ENCODE data around the gene FGFBP3. TPM values are rescaled to one million over a fixed set of nuclear protein-coding genes. Genes with fewer than 3 reads are reported as not detected.

The FGFBP3 gene
- total and polyA plus RNA-seq, 2 of the 13 experiments (the other 11 are each of a cell fraction or from before 2014, with no cell fraction given) = 0.50 to 2.0 TPM

- in situ Hi-C loops (cut with HindIII; ENCODE audit: extremely low pct_ligation_motif_present, low pct_unique_long_range_greater_than_20kb) (no loop called here), intact Hi-C loops (cut with micrococcal nuclease; ENCODE audit: unreplicated experiment) (no loop called here)
- Histone ChIP-seq H3K79me2 (ENCODE audit: insufficient read depth, low read length) (peaks cover 91% of the 10 kb centered on the region), H3K27me3 (ENCODE audit: control insufficient read depth in 1 of 2, insufficient read depth in 2 of 2, low read length in 2 of 2) (no peaks in the 10 kb centered on the region), H3K4me3 (replicated peaks in 1 of 3; ENCODE audit: insufficient read depth in 1 of 3, low read depth in 2 of 3, low read length in 3 of 3) (no peak overlapping the region), H3K36me3 (replicated peaks in 1 of 2; ENCODE audit: control insufficient read depth in 1 of 2, insufficient read depth in 2 of 2, low read length in 2 of 2) (peaks cover 7 to 38% of the 10 kb centered on the region in 2 experiments; a peak in 4 of 5 replicates), H3K9me3 (ENCODE audit: low read length) (no peaks in the 10 kb centered on the region), H2AFZ (ENCODE audit: low read length) (no peak overlapping the region), H3K27ac (ENCODE audit: extremely low read length, insufficient read depth, low read length) (no peak overlapping the region), H3K9ac (ENCODE audit: insufficient read depth, low read depth, low read length) (no peak overlapping the region), H4K20me1 (ENCODE audit: insufficient read depth, low read length) (peaks cover 9% of the 10 kb centered on the region), H3K4me1 (ENCODE audit: insufficient read depth, low read length) (peaks cover 46% of the 10 kb centered on the region), H3K4me2 (ENCODE audit: low read depth, low read length) (no peak overlapping the region)
- TF ChIP-seq GZF1 (CRISPR knock-in tag; IDR thresholded peaks at IDR 0.05) = no peak
- no peak for TF ChIP-seq PREB (CRISPR knock-in tag; IDR thresholded peaks at IDR 0.05)
- no peak for TF ChIP-seq ZNF550 (CRISPR knock-in tag; IDR thresholded peaks at IDR 0.05; ENCODE audit: borderline replicate concordance)
- no peak for TF ChIP-seq ZNF335 (CRISPR knock-in tag; IDR thresholded peaks at IDR 0.05)
- no peak for TF ChIP-seq ZNF234 (CRISPR knock-in tag; conservative IDR thresholded peaks at IDR 0.05)
- TF ChIP-seq ARID4A (CRISPR knock-in tag; IDR thresholded peaks at IDR 0.05; ENCODE audit: borderline replicate concordance) = no peak
- TF ChIP-seq CHD2 (IDR thresholded peaks at IDR 0.05; ENCODE audit: low read depth, low read length) = no peak
- no peak for TF ChIP-seq CBX1 (IDR thresholded peaks at IDR 0.05; ENCODE audit: low read depth)
- no peak for TF ChIP-seq KDM5A (IDR thresholded peaks at IDR 0.05; ENCODE audit: borderline replicate concordance, low read length)
- no peak for TF ChIP-seq THAP8 (CRISPR knock-in tag; IDR thresholded peaks at IDR 0.05; ENCODE audit: borderline replicate concordance)
- FAIRE-seq (no peak), ATAC-seq (no peak), DNase-seq (ENCODE audit: low spot score) (no peak)
- CTCF ChIA-PET (ENCODE audit: low intra/inter-chr PET ratio, low total read pairs) = no interaction called here
- WGBS (ENCODE audit: low lambda C conversion rate) = 93% methylated on average over 3 of the region's 3 CpGs
- POLR2A ChIA-PET = no interaction called here
- BruUV-seq (replicated peaks) = no TSS peak
Observed at GRCh38 chr10:91930939-91931338, 21.7 kb upstream of the FGFBP3 start.

Measured in HepG2 (cell line).